ENCODE data around the gene PLBD2. TPM values are rescaled to one million over a fixed set of nuclear protein-coding genes. Genes with fewer than 3 reads are reported as not detected.
"Not testable (repeated sequence)": the region's sequence is repeated elsewhere in the genome, so short reads cannot be mapped to it uniquely, and the experiment has no call there.

Gene PLBD2
- total RNA-seq, 1 experiment from 2014 or later, result 12.6 TPM

DNA sequence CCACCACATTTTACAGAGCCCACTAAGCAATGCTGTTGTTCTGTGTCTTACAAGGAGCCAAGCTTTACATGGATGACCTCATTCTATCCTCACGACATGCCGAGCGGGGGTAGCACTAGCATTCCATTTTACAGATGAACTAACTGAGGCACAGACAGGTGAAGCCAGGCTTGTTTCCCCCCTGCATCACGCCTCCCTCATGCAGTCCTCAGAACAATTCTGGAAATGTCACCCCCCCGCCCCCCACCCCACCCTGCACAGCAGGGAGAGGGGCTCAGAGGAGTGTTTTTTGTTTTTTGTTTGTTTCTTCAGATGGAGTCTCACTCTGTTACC lies 25.0 kb upstream of the PLBD2 start:
- no peak for DNase-seq (ENCODE audit: low read depth)
- in situ Hi-C loops (cut with HindIII; ENCODE audit: low pct_unique_long_range_greater_than_20kb, low sequenced_read_pairs), result no loop called here

DNA sequence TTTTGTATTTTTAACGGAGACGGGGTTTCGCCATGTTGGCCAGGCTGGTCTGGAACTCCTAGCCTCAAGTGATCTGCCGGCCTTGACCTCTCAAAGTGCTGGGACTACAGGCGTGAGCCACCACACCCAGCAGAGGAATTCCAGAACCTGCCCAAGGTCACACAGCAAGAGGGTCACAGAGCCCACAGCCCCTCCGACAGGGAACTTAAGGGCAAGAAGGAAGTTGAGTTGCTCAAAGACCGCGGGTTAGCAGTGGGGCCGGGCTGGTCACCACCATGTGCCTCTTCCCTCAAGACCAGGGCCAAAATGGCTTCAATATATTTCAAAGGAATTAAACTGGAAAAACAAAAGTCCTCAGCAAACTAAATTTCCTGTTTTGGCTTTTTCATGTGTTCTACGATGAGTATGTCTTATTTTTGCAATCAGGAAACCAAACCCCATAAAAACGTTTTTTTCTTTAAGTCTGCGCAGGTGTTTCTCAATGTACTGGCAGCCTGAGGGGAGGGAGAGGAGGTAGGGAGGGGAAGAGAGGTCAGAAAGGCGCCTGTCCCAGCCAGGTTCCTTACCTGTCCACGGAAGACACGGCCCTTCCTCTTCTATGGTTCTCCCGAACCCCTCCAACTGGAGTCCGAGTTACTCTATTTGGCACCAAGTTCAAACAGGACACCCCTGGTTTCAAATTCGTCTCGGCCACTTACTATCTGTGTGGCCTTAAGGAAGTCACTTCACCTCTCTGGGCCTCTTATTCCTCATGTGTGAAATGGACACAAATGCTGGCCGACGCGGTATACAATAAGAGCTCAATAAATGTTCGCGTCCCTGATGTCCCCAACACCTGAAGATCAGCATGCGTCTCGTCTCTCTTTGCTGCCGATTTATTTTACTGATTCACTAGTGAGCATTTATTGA lies 24.3 kb upstream of the PLBD2 start:
- in situ Hi-C loops (cut with HindIII; ENCODE audit: low pct_unique_long_range_greater_than_20kb, low sequenced_read_pairs), result no loop called here
- DNase-seq (ENCODE audit: low read depth), result no peak

- in situ Hi-C loops (cut with HindIII; ENCODE audit: low pct_unique_long_range_greater_than_20kb, low sequenced_read_pairs), result no loop called here
- DNase-seq (ENCODE audit: low read depth), result peak; percentile 70
Measured at GRCh38 chr12:113334786-113335539, 23.4 kb upstream of the PLBD2 start, which contains the start of gene SLC8B1. Gene SLC8B1 (minus strand): TSS chr12:113335109. CDS start chr12:113332878, 2,231 bp downstream.

- in situ Hi-C loops (cut with HindIII; ENCODE audit: low pct_unique_long_range_greater_than_20kb, low sequenced_read_pairs), result no loop called here
- DNase-seq (ENCODE audit: low read depth), result no peak
Measured at GRCh38 chr12:113339540-113339939, 18.8 kb upstream of the PLBD2 start.

GRCh38 chr12:113340061-113340460 lies 18.3 kb upstream of the PLBD2 start:
- DNase-seq (ENCODE audit: low read depth), result no peak
- in situ Hi-C loops (cut with HindIII; ENCODE audit: low pct_unique_long_range_greater_than_20kb, low sequenced_read_pairs), result no loop called here

DNA sequence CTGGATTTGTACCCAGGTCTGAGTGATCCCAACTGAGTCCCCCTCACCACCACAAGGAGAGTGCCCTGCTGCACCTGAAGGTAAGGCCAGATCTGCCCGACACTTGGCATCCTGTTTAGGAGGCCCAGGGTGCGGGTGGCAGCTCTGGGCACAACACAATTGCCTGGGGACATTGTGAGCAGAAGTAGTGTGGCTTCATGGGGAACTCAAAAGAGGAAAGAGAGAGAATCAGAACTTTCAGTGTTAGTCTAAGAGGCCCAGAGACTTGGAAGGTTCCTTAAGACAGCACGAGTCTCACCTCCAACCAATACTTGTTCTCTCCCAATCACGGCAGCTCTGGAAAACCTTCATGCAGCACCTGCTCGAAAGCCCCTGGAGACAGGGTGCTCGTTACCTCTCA lies 16.9 kb upstream of the PLBD2 start:
- DNase-seq (ENCODE audit: low read depth), result no peak

GRCh38 chr12:113345318-113345717 lies 13.1 kb upstream of the PLBD2 start:
- DNase-seq (ENCODE audit: low read depth), result no peak
- in situ Hi-C loops (cut with HindIII; ENCODE audit: low pct_unique_long_range_greater_than_20kb, low sequenced_read_pairs), result no loop called here

More for the DNA sequence above, 16.9 kb upstream of the PLBD2 start:
- in situ Hi-C loops (cut with HindIII; ENCODE audit: low pct_unique_long_range_greater_than_20kb, low sequenced_read_pairs), result no loop called here

GRCh38 chr12:113346353-113346752 lies 12.0 kb upstream of the PLBD2 start:
- DNase-seq (ENCODE audit: low read depth), result no peak
- in situ Hi-C loops (cut with HindIII; ENCODE audit: low pct_unique_long_range_greater_than_20kb, low sequenced_read_pairs), result no loop called here

- in situ Hi-C loops (cut with HindIII; ENCODE audit: low pct_unique_long_range_greater_than_20kb, low sequenced_read_pairs), result no loop called here
Measured at GRCh38 chr12:113347107-113347506, 11.3 kb upstream of the PLBD2 start.

DNA sequence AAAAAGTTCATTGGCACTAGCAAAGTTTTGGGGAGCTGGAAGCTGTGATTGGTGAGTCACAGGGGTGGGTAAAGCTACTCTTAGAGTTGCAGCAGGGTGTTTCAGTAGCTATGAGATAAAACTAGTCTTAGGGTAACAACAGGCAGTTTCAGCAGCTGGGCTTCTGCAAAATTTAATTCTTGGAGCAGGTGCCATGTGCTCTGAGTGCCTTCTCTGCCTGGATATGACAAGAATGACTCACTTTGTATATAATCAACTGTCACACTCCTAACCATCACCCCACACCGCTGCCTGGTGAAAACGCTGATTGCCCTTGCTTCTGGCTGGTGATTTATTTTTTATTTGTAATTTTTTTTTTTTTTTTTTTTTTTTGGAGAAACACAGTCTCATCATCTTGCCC lies 10.5 kb upstream of the PLBD2 start:
- in situ Hi-C loops (cut with HindIII; ENCODE audit: low pct_unique_long_range_greater_than_20kb, low sequenced_read_pairs), result no loop called here

More at GRCh38 chr12:113347107-113347506, 11.3 kb upstream of the PLBD2 start:
- no peak for DNase-seq (ENCODE audit: low read depth)

DNA sequence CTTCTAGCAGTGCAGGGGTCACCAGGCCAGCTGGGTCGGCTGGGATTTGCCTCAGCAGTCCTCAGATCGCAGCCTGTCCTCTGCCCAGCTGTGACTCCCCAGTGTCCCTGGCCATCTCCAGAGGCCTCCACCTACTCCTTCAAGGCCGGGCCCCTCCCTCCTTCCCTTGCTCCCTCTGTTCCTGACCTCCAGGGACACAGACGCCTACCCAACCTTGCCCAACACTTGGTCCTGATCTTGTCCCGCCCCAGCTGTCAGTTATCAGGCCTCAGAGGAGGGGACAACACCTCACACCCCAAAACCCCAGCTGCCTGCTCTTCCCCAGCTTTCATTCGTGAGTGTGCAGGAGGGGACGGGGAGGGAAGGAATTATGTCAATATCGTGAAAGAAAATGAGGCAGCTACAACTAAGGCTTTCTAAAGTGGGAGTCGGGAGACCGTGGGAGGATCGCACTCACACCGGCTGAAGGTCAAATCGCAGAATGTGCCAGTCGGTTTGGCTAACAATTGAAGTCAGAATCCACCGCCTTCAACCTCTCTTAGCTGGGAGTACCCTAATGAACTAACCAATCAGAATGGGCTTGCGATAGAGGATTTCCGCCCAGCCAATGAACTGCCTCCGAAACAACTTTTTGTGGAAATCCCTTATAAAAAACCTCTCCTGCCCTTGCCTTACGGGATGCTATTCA lies 9.4 kb upstream of the PLBD2 start:
- in situ Hi-C loops (cut with HindIII; ENCODE audit: low pct_unique_long_range_greater_than_20kb, low sequenced_read_pairs), result no loop called here
- no peak for DNase-seq (ENCODE audit: low read depth)

More for the DNA sequence above, 10.5 kb upstream of the PLBD2 start:
- no peak for DNase-seq (ENCODE audit: low read depth)

- in situ Hi-C loops (cut with HindIII; ENCODE audit: low pct_unique_long_range_greater_than_20kb, low sequenced_read_pairs), result no loop called here
- DNase-seq (ENCODE audit: low read depth), result no peak
Measured at GRCh38 chr12:113351089-113351488, 7.3 kb upstream of the PLBD2 start.

DNA sequence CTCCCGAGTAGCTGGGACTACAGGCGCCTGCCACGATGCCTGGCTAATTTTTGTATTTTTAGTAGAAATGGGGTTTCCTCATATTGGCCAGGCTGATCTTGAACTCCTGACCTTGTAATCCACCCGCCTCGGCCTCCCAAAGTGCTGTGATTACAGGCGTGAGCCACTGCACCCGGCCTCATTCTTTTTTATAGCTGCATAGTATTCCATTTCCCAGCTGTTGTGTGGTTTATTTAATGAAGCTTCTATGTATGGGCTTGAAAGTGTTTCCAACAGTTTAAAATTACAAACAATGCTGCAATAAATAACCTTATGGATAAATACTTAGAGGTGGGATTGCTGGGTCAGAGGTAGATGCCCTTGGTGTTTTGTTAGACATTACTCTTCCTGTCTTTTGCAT lies 4.2 kb upstream of the PLBD2 start:
- DNase-seq (ENCODE audit: low read depth); in situ Hi-C loops (cut with HindIII; ENCODE audit: low pct_unique_long_range_greater_than_20kb, low sequenced_read_pairs): not testable (repeated sequence)

GRCh38 chr12:113359133-113359938 lies 949 bp downstream of the PLBD2 start:
- in situ Hi-C loops (cut with HindIII; ENCODE audit: low pct_unique_long_range_greater_than_20kb, low sequenced_read_pairs), result no loop called here
- DNase-seq (ENCODE audit: low read depth), result no peak

DNA sequence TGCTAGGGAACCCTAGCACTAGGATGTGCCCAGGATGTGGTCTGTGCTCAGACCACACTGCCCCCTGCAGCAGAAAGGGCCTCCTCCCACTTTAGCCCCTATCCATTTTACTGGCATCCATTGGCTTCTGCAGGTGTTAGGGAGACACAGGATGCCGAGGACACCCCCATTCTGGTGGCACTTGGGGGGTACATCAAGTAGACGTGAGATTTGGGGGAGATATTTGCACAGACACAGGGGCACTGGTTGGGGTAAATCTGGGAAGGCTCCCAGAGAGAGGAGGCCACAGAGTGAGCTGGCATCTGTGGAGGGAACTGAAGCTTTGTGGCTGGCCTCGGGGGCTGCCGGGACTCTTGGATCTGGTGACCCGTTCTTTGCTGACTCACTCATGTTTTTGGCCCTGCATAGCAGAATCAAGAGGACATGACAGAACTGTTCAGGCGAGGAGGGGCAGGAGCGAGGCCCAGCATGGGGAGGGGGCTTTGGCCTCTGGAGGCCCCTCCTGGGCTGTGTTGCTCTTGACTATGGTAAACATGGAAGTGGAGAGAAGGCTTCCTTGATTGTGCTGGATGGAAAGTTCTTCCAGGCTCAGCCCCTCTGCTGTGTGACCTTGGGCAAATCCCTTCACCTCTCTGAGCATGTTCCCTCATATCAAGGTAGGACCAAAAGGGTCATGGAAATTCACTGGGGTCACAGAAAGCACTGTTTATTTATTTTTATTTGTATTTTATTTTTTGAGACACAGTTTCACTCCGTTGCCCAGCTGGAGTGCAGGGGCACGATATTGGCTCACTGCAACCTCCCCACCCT lies 1.8 kb downstream of the PLBD2 start:
- DNase-seq (ENCODE audit: low read depth), result no peak
- in situ Hi-C loops (cut with HindIII; ENCODE audit: low pct_unique_long_range_greater_than_20kb, low sequenced_read_pairs), result no loop called here

DNA sequence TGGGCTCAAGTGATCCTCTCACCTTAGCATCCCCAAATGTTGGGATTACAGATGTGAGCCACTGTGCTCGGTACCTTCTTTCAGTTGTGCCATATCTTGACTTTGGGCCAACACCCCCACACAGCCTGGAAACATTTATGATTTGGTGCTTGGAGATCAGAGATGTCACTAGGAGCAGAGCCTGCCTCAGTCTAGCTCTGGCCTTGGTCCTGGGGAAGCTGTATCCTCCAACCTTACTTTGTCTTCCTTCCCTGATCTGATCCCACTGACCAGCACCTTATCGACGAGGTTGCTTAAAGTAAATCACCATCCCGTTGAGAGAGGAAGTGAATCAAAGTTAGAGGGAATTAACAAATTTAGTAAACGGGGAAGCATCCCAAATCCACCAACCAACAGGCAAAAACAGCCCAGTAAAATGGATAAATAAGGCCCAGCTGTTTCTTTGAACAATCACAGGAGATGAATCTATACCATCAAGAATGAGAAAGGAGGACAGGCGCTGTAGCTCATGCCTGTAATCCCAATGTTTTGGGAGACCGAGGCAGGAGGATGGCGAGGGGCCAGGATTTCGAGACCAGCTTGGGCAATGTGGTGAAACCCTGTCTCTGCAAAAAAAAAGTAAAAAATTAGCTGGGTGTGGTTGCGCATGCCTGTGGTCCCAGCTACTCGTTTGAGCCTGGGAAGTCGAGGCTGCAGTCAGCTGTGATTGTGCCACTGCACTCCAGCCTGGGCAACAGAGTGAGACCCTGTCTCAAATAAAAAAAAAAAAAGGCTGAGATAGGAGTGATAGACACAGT lies 3.4 kb downstream of the PLBD2 start:
- DNase-seq (ENCODE audit: low read depth), result no peak
- in situ Hi-C loops (cut with HindIII; ENCODE audit: low pct_unique_long_range_greater_than_20kb, low sequenced_read_pairs), result no loop called here

DNA sequence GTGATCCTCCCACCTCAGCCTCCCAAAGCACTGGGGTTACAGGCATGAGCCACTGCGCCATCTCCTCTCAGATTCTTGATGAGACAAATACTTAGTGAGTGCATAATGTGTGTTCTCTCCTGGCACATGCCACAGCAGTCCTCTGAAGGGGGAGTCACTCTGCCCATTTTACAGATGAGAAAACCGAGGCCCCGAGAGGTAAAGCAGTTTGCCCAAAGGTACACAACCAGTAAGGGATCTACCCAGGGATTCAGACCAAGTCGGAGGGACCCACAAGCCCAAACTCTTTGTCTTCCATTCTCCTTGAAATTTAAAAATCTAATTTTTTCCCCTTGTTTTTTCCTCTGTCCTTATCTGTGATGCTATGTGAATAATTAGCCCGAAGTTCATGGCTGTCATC lies 6.3 kb downstream of the PLBD2 start:
- in situ Hi-C loops (cut with HindIII; ENCODE audit: low pct_unique_long_range_greater_than_20kb, low sequenced_read_pairs), result no loop called here
- DNase-seq (ENCODE audit: low read depth), result no peak
